Measurements from ENCODE around the gene AP4S1.
A peak's percentile ranks its signal among the peaks of the same experiment; 100 is the strongest.
"Not testable (repeated sequence)": the region's sequence is repeated elsewhere in the genome, so short reads cannot be mapped to it uniquely, and the experiment has no call there.

The AP4S1 gene

DNA sequence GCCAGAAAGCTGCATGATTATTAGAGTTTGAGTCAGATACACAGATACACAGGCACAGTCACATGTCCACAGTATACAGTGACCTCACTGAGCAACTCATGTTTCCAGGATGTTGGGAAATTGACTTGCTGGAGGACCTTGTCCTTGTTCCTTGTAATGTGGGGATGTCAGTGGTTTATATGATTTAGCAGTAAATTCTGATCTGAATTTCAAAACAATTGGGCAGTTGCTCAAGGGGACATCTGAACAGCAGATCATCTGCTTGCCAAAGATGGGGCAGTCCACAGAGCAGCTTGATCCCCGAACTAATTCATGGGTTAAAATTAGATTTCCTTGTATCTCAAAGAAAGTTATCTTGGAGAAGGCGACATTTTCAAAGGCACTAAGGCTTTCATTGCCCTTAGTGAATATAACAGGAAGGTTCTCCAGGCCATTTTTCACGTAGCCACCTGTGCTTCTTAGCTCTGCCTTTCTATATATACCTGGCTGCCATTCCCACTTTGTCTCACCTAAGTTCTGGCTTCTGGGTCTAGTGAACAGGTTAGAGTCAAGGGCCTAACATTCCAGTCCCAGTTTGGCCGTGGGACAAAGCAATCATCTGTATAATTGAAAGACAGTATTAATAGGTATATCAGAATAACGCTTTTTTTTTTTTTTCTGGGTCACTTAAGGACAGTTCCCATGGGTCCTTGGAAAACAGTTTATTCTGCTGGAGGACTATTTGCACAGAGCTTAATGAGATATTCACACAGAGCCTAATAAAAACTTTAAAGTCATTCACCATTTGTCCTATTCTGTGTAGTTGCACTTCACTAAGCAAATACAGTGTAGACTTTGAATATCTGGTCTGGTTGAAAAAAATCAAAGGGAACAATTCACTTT is 65.7 kb downstream of the AP4S1 start:
- no peak for DNase-seq

DNA sequence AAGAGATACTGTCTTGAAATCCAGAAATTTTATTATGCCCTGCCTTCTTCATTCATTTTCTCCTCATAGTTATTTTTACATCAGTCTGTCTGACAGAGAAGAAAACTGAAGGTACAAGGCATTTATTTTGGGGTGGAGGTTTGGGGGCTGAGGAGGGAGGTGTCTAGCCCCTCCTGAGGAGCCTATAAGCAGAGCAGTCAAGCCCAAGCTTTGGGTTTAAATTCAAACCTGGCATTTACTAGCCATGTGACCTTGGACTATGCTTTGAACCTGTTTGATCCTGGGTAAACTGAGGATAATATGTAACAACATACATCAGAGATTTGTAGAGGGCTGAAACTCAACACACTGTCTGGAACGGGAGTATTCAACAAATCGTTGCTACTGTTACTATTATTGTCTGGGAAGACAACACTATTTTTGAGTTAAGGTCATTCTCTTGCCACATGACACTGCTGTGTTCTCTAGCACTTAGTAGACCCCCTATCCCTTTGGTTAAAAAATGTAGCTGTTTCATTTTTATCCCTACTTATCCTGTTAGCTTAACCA is 66.8 kb downstream of the AP4S1 start:
- no peak for DNase-seq

- not testable (repeated sequence) for DNase-seq
Measured at GRCh38 chr14:31093884-31094839, 68.7 kb downstream of the AP4S1 start.

DNA sequence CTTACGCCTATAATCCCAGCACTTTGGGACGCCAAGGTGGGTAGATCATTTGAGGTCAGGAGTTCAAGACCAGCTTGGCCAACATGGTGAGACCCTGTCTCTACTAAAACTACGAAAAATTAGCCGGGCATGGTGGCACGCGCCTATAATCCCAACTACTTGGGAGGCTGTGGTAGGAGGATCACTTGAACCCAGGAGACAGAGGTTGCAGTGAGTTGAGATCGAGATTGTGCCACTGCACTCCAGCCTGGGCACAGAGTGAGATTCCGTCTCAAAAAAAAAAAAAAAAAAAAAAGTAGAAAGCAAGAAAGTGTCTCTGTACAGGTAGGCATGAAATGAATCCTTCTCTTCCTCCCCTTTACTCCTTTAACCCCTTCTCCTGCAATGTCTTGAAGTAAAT is 70.4 kb downstream of the AP4S1 start:
- DNase-seq = not testable (repeated sequence)

DNA sequence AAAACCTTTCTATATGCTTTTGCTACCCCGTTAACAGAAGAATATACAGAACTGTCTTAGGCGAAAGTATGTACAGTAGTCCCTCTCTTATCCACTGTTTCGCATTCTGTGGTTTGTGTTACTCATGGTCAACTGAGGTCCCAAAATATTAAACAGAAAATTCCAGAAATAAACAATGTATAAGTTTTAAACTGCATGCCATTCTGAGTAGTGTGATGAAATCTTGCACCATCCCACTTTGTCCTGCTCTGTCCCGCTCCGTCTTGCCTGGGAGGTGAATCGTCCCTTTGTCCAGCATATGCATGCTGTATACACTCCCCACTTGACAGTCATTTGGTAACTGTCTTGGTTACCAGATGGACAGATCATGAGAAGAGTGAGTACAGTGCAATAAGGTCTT is 70.8 kb downstream of the AP4S1 start:
- DNase-seq = no peak

DNA sequence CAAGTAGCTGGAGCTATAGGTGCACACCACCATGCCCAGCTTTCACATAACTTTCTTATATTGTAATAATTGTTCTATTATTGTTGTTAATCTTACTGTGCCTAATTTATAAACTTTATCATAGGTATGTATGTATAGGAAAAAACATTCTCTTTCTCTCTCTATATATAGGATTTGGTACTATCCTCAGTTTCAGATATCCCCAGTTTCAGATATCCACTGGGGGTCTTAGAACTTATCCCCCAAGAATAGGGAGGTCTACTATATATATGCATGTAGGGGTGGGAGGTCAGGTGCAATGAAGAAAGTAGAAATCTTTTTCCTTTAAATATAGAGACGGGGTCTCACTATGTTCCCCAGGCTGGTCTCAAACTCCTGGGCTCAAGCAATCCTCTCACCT is 71.6 kb downstream of the AP4S1 start:
- no peak for DNase-seq

DNA sequence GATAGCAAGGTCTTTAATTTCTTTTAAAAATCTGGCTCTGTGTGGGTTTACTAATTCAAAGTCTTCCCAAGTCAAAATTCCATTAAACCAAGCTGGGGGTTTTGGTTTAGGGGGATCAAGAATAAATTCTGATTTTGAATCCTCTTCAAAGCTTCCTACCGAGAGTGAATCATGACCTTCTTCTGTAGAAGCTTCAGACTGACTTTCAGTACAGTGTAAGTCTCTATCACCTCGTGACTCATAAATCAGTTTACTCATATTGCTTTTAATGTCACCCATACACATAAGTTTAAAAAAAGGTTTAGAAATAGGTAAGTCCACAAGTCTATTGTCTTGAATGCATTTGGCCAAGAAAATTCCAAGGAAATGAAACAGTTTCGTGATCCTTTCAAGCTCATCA is 81.3 kb downstream of the AP4S1 start:
- no peak for DNase-seq

GRCh38 chr14:31109257-31109656 is 83.8 kb downstream of the AP4S1 start:
- no peak for DNase-seq

DNA sequence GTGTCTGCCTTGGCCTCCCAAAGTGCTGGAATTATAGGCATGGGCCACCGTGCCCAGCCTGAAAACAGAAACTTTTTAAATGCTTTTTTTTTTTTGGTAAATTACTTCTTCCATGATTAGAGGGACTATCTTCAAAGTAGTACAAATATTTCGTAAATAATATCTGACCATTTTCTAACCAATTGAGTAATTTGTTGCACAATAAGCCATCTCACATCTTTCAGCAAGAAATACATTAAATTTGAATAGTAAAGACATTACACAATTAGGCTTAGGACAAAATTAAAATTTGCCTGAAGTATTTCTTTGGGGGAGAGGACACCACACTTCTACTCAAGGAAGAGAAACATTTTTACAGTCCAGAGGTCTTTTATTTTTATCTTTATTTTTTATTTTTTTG is 85.4 kb downstream of the AP4S1 start:
- DNase-seq = no peak

- DNase-seq = no peak
Measured at GRCh38 chr14:31113794-31114193, 88.3 kb downstream of the AP4S1 start.

- no peak for DNase-seq
Measured at GRCh38 chr14:31118892-31119291, 93.4 kb downstream of the AP4S1 start.

GRCh38 chr14:31122098-31122611 is 96.7 kb downstream of the AP4S1 start:
- no peak for DNase-seq

- DNase-seq = no peak
Measured at GRCh38 chr14:31122921-31123320, 97.5 kb downstream of the AP4S1 start.

DNA sequence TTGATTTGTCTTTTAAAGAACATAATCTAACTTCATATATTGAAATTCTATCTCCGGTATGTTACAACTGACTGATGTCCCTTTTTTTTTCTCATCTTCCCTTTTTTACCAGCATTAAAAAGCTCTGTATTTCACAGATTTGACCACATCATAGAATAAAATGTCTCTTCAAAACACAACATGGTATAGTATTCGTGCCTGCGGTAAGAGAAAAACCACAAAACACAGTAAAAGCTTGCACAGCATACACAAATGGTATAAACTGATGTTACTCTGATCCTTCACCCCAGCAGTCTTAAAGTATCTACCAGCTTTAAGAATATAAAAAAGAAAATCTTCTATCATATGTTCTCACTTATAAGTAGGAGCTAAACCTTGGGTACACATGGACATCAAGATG is 98.7 kb downstream of the AP4S1 start:
- peak; percentile 6 for DNase-seq

- no peak for DNase-seq
Measured at GRCh38 chr14:31125231-31125630, 99.8 kb downstream of the AP4S1 start.

GRCh38 chr14:31126680-31127079 is 101.2 kb downstream of the AP4S1 start:
- no peak for DNase-seq

DNA sequence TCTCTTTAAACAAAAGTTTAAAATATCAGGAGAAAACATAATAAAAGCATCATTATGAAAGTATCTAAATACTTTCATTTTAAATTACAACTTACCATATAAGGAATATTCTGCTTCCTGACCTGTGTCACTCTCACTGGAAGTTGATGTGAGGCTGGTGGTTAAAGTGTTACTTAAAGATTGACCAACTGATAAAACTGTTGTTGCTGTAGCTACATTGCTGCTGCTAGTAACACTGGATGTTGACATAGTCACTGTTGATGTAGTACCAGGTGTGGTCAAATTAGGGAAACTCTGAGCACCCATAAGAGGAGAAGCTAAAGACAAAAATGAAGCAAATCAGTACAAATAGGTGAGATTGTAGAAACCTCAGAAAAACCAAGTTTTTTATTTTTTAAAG is 102.2 kb downstream of the AP4S1 start:
- DNase-seq = peak; percentile 17

DNA sequence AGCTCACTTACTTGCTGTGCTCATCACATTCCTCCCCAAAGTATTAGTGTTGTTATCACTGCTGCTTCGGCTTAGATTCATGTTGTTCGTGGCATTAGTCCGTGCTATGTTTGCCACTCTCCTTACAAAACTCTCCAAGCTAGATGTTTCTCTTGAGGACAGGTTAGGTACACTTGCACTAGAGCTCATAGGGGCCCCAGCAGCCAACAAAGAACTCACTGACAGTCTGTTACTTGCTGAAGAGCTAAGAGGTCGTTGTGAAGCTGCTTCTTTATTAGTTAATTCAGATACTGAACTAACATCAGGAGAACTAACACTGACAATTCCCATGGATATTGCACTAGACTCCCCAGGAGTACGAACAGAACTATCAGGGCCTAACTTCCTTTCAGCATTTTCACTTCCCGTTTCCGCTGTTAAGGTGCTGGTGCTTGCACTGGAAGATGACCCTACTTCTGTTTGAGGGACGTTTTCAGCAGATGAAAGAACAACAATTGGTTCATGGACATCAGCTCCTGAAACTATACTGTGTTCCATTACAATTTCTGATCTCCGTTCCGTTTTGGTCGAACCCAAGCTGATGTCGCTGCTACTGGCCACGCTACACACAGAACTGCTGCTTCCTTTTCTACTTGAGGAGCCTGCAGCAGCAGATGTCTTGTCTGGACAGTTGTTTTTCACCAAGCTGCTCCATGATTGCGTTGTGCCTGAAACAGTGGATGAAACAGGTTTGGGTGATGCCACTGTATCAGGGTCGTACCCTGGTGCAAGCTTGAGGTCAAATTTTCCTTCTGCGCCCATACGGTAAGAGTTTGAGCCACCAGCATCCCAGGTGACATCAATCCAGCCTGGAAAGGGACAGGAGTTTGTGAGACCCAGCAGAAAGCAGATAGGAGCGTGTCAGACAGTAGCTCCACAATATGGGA is 103.4 kb downstream of the AP4S1 start:
- no peak for DNase-seq

GRCh38 chr14:31133133-31133532 is 107.7 kb downstream of the AP4S1 start:
- no peak for DNase-seq

DNA sequence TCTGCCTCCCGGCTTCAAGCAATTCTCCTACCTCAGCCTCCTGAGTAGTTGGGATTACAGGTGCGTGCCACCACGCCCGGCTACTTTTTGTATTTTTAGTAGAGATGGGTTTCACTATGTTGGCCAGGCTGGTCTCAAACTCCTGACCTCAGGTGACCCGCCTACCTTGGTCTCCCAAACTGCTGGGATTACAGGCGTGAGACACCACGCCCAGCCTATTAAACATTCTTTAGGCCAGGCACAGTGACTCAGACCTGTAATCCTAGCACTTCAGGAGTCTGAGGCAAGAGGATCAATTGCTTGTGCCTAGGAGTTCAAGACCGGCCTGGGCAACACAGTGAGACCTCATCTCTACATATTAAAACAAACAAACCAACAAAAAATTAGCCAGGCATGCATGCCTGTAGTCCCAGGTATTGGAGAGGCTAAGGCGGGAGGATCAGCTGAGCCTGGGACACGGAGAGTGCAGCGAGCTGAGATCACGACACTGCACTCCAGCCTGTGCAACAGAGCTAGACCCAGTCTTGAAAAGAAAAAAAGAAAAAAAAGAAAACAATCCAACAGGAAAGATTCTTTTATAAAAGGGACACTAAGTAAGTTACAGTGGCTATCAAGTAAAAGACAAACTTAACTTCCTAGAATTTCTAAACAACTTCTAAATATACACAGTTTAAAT is 111.9 kb downstream of the AP4S1 start:
- no peak for DNase-seq

DNA sequence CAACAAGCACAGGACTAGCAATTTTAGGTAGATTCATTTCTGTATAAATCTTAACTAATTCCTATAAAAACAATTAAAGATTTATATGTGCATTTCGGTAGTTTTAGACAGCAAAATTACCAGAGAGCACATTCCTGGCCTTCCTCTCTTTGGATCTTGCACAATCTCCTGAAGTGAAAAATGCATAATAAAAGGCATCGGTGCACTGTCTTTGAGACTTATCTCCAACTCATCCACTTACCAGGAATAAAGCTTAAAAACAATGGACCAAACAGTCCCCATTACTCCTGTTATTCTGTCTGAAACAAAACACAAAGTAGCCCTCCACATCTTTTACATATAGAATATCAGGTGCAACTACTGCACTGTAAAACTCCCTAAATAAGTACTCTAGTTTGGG is 112.9 kb downstream of the AP4S1 start:
- no peak for DNase-seq

Data from effector CD4-positive, alpha-beta T cell (primary cell).